ENCODE data around the gene AP1S1.
"Not testable (repeated sequence)": the region's sequence is repeated elsewhere in the genome, so short reads cannot be mapped to it uniquely, and the experiment has no call there.

The AP1S1 gene

DNA sequence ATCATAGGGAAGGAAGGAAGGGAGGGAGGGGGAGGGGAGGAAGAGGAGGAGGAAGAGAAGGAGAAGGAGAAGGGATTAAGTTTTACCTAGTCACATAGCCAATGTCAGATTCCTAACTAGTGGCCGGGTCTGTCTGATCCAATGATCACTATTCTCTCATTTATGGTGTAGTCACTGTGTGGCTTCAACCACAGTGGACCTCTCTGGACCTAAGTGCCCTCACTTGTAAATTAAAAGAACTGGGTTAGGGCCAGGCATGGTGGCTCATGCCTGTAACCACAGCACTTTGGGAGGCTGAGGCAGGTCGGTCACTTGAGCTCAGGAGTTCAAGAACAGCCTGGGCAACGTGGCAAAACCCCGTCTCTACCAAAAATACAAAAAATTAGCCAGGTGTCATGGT is 34.0 kb upstream of the AP1S1 start:
- TF ChIP-seq, protein P1, sequence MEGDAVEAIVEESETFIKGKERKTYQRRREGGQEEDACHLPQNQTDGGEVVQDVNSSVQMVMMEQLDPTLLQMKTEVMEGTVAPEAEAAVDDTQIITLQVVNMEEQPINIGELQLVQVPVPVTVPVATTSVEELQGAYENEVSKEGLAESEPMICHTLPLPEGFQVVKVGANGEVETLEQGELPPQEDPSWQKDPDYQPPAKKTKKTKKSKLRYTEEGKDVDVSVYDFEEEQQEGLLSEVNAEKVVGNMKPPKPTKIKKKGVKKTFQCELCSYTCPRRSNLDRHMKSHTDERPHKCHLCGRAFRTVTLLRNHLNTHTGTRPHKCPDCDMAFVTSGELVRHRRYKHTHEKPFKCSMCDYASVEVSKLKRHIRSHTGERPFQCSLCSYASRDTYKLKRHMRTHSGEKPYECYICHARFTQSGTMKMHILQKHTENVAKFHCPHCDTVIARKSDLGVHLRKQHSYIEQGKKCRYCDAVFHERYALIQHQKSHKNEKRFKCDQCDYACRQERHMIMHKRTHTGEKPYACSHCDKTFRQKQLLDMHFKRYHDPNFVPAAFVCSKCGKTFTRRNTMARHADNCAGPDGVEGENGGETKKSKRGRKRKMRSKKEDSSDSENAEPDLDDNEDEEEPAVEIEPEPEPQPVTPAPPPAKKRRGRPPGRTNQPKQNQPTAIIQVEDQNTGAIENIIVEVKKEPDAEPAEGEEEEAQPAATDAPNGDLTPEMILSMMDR (IDR thresholded peaks at IDR 0.05; ENCODE audit: extremely low read depth, missing control alignments), result no peak
- no peak for DNase-seq (ENCODE audit: low spot score)

DNA sequence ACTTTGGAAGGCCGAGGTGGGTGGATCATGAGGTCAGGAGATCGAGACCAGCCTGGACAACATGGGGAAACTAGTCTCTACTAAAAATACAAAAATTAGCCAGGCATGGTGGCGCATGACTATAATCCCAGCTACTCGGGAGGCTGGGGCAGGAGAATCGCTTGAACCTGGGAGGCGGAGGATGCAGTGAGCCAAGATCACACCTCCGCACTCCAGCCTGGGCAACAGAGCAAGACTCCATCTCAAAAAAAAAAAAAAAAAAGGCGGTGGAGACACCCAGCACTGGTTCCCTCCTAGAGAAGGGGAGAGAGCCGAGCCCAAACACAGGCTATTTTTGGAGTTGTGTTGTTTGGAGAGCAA is 32.7 kb upstream of the AP1S1 start:
- not testable (repeated sequence) for DNase-seq (ENCODE audit: low spot score)

DNA sequence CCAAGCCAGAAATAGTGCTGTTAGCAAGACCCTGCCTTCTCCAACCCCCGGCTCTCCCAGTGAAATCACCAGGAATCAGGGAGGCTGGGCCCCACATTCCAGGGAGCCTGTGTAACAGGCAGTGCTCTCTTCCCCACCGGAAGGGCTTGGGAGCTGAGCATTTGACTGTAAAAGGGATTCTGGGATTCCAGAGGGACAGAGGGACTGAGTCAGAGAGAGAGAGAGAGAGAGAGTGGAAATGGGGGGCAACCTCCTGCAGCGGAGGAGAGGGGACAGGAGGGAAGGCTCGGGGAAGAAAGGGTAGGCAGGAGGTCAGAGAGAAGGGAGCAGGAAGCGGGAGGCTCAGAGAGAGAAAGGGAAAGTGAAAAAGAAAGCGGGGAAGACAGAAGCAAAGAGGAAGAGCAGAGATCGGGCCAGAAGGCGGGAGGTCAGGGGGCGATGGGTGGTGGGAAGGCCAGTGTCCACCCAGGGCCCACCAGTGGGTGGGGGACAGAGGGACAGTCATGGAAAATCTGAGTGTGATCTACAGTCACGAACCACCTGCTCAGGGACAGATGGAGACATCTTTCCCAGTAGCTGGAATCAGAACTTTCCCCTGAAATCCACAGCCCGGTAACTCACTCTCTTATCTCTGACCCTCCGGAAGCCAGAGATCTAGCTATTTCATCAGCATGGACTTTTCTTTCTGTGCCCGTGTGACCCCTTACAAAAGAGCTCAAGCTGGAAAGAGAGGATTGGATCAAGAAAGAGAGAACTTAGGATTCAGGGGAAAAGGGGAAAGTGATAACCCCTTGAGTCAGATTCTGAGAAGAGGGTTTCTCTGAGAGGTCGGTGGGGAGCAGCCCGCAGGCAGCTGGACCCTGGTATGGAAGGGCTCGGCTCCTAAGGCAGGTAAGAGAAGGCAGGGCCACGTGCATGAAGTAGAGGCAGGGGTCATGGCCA is 32.0 kb upstream of the AP1S1 start:
- TF ChIP-seq, protein P1 (IDR thresholded peaks at IDR 0.05; ENCODE audit: extremely low read depth, missing control alignments), result no peak
- DNase-seq (ENCODE audit: low spot score), result peak; percentile 61

DNA sequence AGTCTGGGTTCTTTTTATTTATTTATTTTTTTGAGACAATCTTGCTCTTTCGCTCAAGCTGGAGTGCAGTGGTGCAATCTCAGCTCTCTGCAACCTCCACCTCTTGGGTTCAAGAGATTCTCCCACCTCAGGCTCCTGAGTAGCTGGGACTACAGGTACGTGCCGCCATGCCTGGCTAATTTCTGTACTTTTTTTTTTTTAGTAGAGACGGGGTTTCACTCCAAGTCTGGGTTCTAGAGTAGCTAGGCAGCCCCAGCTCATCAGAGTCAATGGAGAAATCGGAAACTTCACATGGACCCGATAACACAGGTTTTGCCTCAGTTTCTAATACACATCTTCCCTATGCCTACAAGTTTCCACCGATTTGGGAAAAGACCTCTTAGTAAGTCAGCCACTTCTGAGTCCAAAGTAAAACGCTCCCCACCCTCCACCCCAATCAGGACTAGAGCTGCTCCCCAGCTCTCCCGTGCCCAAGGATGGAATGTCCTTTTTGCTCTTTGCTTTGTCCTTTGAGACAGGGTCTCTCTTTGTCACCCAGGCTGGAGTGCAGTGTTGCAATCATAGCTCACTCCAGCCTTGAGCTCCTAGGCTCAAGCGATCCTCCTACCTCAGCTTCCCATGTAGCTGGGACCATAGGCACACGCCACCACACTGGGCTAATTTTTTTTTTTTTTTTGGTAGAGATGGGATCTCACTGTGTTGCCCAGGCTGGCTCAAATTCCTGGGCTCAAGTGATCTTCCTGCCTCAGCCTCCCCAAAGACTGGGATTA is 31.2 kb upstream of the AP1S1 start:
- DNase-seq (ENCODE audit: low spot score), result no peak
- TF ChIP-seq, protein P1 (IDR thresholded peaks at IDR 0.05; ENCODE audit: extremely low read depth, missing control alignments), result no peak

DNA sequence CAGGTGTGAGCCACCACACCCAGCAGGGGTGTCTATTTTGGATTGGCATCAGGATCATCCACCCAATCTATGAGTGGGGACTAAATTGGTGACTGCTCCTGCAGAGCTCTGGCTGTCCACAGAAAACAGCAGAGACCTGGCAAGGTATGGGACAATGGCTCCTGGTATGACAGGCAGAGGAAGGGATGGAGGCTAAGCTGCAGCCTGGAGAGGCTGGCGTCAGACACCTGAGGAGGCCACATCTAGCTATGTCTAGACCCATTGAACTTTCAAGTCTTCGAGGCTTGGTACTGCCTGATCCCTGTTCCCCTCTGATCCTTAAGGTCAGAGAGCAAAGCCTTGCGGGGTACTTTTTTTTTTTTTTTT is 30.6 kb upstream of the AP1S1 start:
- DNase-seq (ENCODE audit: low spot score), result no peak
- TF ChIP-seq, protein P1 (IDR thresholded peaks at IDR 0.05; ENCODE audit: extremely low read depth, missing control alignments), result no peak

DNA sequence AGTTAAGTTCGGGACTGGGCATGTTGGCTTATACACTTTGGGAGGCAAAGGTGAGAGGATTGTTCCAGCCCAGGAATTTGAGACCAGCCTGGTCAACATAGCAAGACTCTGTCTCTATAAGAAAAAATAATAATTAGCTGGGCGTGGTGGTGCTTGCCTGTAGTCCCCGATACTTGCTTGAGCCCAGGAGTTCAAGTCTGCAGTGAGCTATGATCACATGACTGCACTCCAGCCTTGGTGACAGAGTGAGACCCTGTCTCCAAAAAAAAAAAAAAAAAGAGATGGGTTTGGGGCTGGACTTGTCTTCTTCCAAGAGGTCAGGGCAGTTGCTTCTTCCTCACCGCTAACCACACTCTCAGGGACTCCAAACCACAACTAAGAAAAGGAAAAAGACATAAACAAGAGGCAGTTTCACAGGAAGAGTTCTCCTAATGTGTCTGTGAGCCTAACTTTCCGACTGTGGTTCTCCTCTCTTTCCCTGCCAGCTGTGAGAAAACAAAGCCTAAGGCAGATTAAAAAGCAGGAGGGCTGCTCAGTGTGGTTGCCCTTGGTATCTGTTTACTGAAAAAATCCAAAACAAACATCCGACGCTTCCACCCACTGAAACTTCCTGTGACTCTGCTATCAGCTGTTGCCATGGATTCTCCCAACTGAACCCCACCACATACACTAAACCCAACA is 29.8 kb upstream of the AP1S1 start:
- TF ChIP-seq, protein P1 (IDR thresholded peaks at IDR 0.05; ENCODE audit: extremely low read depth, missing control alignments), result no peak
- no peak for DNase-seq (ENCODE audit: low spot score)

DNA sequence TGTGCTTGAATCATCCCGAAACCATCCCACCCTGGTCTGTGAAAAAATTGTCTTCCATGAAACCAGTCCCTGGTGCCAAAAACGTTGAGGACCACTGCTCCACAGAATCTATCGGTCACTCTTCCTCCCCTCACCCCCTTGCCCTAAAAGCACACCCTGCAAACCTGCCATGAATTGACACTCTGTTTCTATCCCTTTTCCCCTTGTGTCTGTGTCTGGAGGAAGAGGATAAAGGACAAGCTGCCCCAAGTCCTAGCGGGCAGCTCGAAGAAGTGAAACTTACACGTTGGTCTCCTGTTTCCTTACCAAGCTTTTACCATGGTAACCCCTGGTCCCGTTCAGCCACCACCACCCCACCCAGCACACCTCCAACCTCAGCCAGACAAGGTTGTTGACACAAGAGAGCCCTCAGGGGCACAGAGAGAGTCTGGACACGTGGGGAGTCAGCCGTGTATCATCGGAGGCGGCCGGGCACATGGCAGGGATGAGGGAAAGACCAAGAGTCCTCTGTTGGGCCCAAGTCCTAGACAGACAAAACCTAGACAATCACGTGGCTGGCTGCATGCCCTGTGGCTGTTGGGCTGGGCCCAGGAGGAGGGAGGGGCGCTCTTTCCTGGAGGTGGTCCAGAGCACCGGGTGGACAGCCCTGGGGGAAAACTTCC is 28.2 kb upstream of the AP1S1 start:
- TF ChIP-seq, protein P1 (IDR thresholded peaks at IDR 0.05; ENCODE audit: extremely low read depth, missing control alignments), result no peak
- DNase-seq (ENCODE audit: low spot score), result no peak
